K562 (cell line): ENCODE results near the gene RNPEP. TPM values are rescaled to one million over a fixed set of nuclear protein-coding genes. Genes with fewer than 3 reads are reported as not detected.

ENCODE experiments used
- ATAC-seq: fragments of 200-7000 bp; cut with Tn5 transposase; 3 replicates; pipeline ENCODE4 v1.9.1; 2020; ENCODE audit warnings: moderate library complexity
- BruUV-seq: library from RNA; stranded (reverse); fragments of 400-500 nt; replicated peaks from 2 replicates; lab custom pipeline; 2021; lab: Mats Ljungman, UMichigan
- CTCF ChIA-PET: fragments of 300-600 bp; formaldehyde crosslinking; extraction: SDS; loops from one replicate; lab custom pipeline; 2021; ENCODE audit warnings: low intra/inter-chr PET ratio; lab: Yijun Ruan, JAX
- POLR2A ChIA-PET: fragments of 300-600, 350-650 bp; sonication (Branson Sonifier 250); formaldehyde crosslinking; extraction: SDS; loops from one replicate; lab custom pipeline; 2021; ENCODE audit warnings: antibody characterized with exemption, inconsistent platforms; lab: Yijun Ruan, JAX
- DNase-seq, 4 experiments: peaks; one replicate each; pipeline versions ENCODE4 v3.0.0 to v3.0.0-alpha.2; 2011 to 2018; ENCODE audit warnings: low spot score in 3 of 4, mixed read lengths in 3 of 4; ENCODE audit errors: extremely low read depth in 1 of 4
- FAIRE-seq: peaks from 2 replicates; lab custom pipeline; 2011; peaks lifted over from hg19 to GRCh38; lab: Jason Lieb, UNC
- H2AFZ ChIP-seq: 2 replicates; pipeline ENCODE4 v1.6.0; 2011; ENCODE audit warnings: low read depth, low read length, control low read depth, inconsistent platforms
- H3K27ac ChIP-seq: fragments of 200-600 bp; 3 replicates; pipeline ENCODE4 v1.8.0; 2011; ENCODE audit warnings: low read depth, mild to moderate bottlenecking, control low read depth, inconsistent platforms, low read length, moderate library complexity, mixed read lengths; ENCODE audit errors: extremely low read depth
- H3K27me3 ChIP-seq, 2 experiments: fragments of 300-600 bp in 1 of 2; 2 replicates in 1 of 2; 3 replicates in 1 of 2; pipeline versions ENCODE4 v1.6.0 to v1.8.0; 2011; ENCODE audit warnings: inconsistent platforms in 2 of 2, low read length in 2 of 2, mild to moderate bottlenecking in 1 of 2, mixed read lengths in 1 of 2, moderate library complexity in 1 of 2; ENCODE audit not compliant: control insufficient read depth in 2 of 2, insufficient read depth in 2 of 2
- H3K36me3 ChIP-seq: fragments of 300-600 bp; 3 replicates; pipeline ENCODE4 v1.8.0; 2011; ENCODE audit warnings: mild to moderate bottlenecking, low read length, inconsistent platforms; ENCODE audit not compliant: control insufficient read depth, insufficient read depth
- H3K4me1 ChIP-seq, 2 experiments: fragments of 200-600 bp in 1 of 2; replicated peaks in 1 of 2; 2 replicates in 1 of 2; 3 replicates in 1 of 2; pipeline versions ENCODE4 v1.5.1 to v1.8.0; 2011; ENCODE audit warnings: inconsistent platforms in 2 of 2, low read length in 2 of 2, mild to moderate bottlenecking in 1 of 2, mixed read lengths in 1 of 2, moderate library complexity in 1 of 2; ENCODE audit not compliant: control insufficient read depth in 2 of 2, insufficient read depth in 2 of 2
- H3K4me2 ChIP-seq: 2 replicates; pipeline ENCODE4 v1.6.1; 2011; ENCODE audit warnings: low read length, control low read depth, inconsistent platforms, mixed read lengths; ENCODE audit not compliant: insufficient read depth
- H3K4me3 ChIP-seq: fragments of 200-600 bp; sonication (generic), shearing (Covaris generic); 2 replicates; pipeline ENCODE4 v1.5.1; 2016; ENCODE audit warnings: control low read depth, inconsistent platforms
- H3K79me2 ChIP-seq: fragments of 200-600 bp; 3 replicates; pipeline ENCODE4 v1.8.0; 2011; ENCODE audit warnings: low read length, inconsistent platforms; ENCODE audit not compliant: control insufficient read depth, insufficient read depth
- H3K9ac ChIP-seq, 2 experiments: 2 replicates each; pipeline versions ENCODE4 v1.6.0 to v1.6.1; 2011; ENCODE audit warnings: low read depth in 2 of 2, low read length in 2 of 2, control low read depth in 1 of 2, inconsistent platforms in 1 of 2, mild to moderate bottlenecking in 1 of 2, mixed read lengths in 1 of 2; ENCODE audit not compliant: insufficient read depth in 1 of 2
- H3K9me1 ChIP-seq: one replicate; pipeline ENCODE4 v1.6.0; 2011; ENCODE audit warnings: inconsistent platforms, mild to moderate bottlenecking, low read length, moderate library complexity; ENCODE audit not compliant: control insufficient read depth, insufficient read depth
- H3K9me3 ChIP-seq: replicated peaks from 2 replicates; pipeline ENCODE4 v1.5.1; 2011; ENCODE audit warnings: low read depth, low read length, inconsistent platforms; ENCODE audit not compliant: control insufficient read depth, insufficient read depth
- H4K20me1 ChIP-seq: replicated peaks from 2 replicates; pipeline ENCODE4 v1.6.1; 2011; ENCODE audit warnings: low read length, inconsistent platforms, mixed read lengths; ENCODE audit not compliant: control insufficient read depth, insufficient read depth
- FOXK2 ChIP-seq, 2 experiments: fragments of 450-650 bp; IDR thresholded peaks in 1 of 2; conservative IDR thresholded peaks in 1 of 2; 2 replicates each; pipeline ENCODE4 v1.6.1; 2016; ENCODE audit warnings: low read depth in 2 of 2, mild to moderate bottlenecking in 1 of 2
- GTF2E2 ChIP-seq: fragments of 200-800 bp; sonication (Bioruptor generic); IDR thresholded peaks from 2 replicates; pipeline ENCODE4 v1.6.1; 2016; ENCODE audit warnings: missing genetic modification characterization, missing compliant biosample characterization
- ZKSCAN1 ChIP-seq: fragments of 150-350 bp; IDR thresholded peaks from 2 replicates; pipeline ENCODE4 v1.6.1; 2016; ENCODE audit warnings: low read depth, low read length
- ZNF668 ChIP-seq: fragments of 250-450 bp; sonication (Bioruptor Pico); IDR thresholded peaks from 2 replicates; pipeline ENCODE4 v1.8.0; 2022; ENCODE audit warnings: mild to moderate bottlenecking, inconsistent platforms
- WGBS: fragments of 100-300 bp; shearing (Covaris generic); methylation state at CpG from one replicate; pipeline ENCODE4 v1.1.6; 2016; ENCODE audit warnings: low coverage, mixed read lengths; ENCODE audit not compliant: insufficient coverage; ENCODE audit errors: missing lambda C conversion rate; 5-methylcytosine and 5-hydroxymethylcytosine counted together
- in situ Hi-C: fragments of 300-500 bp; cut with MboI; formaldehyde crosslinking; loops from 4 replicates; pipeline ENCODE4 v1.15.0; 2018; ENCODE audit warnings: inconsistent platforms, mixed read lengths
- intact Hi-C: fragments of 100-400 bp; cut with micrococcal nuclease; formaldehyde crosslinking; loops from 2 replicates; pipeline ENCODE4 v1.14.2; 2022
- polyA plus RNA-seq, 8 experiments: library from polyadenylated mRNA; depleted of rRNA in 4 of 8; stranded (reverse) in 5 of 8; unstranded in 3 of 8; fragments of >200 nt; fragmentation: Nextera tagmentation in 2 of 8; fragmentation: Illumina TruSeq in 1 of 8; extraction: Ambion mirVana in 2 of 8; extraction: Trizol in 1 of 8; gene quantifications; 2 replicates each; pipeline versions ENCODE4 v1.2.1 to v1.2.3, GENCODE V29; 2011 to 2014; ENCODE audit warnings: inconsistent platforms in 1 of 8, missing spikeins in 1 of 8
- total RNA-seq, 7 experiments: library from RNA; depleted of rRNA in 6 of 7; stranded (reverse); fragments of >200 nt in 6 of 7; fragmentation: Illumina TruSeq in 2 of 7; extraction: Trizol in 2 of 7; gene quantifications; 2 replicates each; pipeline versions ENCODE4 v1.2.1 to v1.2.3, GENCODE V29; 2011 to 2021; ENCODE audit warnings: low replicate concordance in 1 of 7
- TF ChIP-seq, protein P1 (sequence below), 2 experiments: fragments of 450-650 bp in 1 of 2; sonication (generic) in 1 of 2; formaldehyde crosslinking in 1 of 2; IDR thresholded peaks; 2 replicates each; pipeline versions ENCODE4 v1.7.1 to v1.9.0; 2016 to 2022; ENCODE audit warnings: inconsistent platforms in 1 of 2, mild to moderate bottlenecking in 1 of 2, missing genetic modification reagents in 1 of 2

The RNPEP gene
- total and polyA plus RNA-seq, 9 of the 15 experiments (the other 6 are each of a cell fraction or from before 2014, with no cell fraction given) = 27.5 to 131 (median 63.4) TPM

DNA sequence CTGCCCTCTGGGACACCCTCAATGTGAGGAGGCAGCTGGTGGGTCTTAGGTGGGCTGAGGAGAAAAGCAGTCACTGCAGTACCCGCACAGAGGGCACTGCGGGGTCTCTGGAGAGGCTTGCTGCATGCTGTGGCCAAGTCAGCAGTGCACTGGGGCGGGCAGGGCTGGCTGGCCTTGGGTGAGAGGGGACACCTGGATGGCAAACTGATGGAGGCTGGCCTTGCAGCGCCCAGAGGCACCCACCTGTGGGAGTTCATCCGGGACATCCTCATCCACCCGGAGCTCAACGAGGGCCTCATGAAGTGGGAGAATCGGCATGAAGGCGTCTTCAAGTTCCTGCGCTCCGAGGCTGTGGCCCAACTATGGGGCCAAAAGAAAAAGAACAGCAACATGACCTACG lies 31.2 kb downstream of the RNPEP start:
- H3K36me3 ChIP-seq = no peaks in the 10 kb centered on the region
- BruUV-seq = no TSS peak
- POLR2A ChIA-PET = interaction anchor here (0.8 to 2.6 kb wide), 4 partner anchors 11 to 130 kb away, joined by 3 to 7 read pairs (median 3); no protein-coding TSS in a partner anchor
- H3K9ac ChIP-seq = no peak overlapping the region; a peak in 1 of 4 replicates
- TF ChIP-seq FOXK2 (conservative IDR thresholded peaks at IDR 0.05 in 1 of 2, IDR thresholded peaks at IDR 0.05 in 1 of 2; ENCODE audit: low read depth in 2 of 2) (no peak), ZNF668 (CRISPR knock-in tag) (no peak), ZKSCAN1 (no peak)
- TF ChIP-seq, all 486 proteins: peak for 0
- no peak for DNase-seq
- Histone ChIP-seq H2AFZ (no peak overlapping the region), H3K79me2 (no peaks in the 10 kb centered on the region), H3K4me3 (no peak overlapping the region), H3K4me1 (peaks cover 18 to 43% of the 10 kb centered on the region in 2 experiments), H3K9me3 (no peaks in the 10 kb centered on the region), H3K9me1 (no peaks in the 10 kb centered on the region), H3K27ac (no peak overlapping the region), H3K4me2 (no peak overlapping the region), H3K27me3 (peaks cover 0 to 9% of the 10 kb centered on the region in 2 experiments; a peak in 1 of 5 replicates), H4K20me1 (0 out of 2 replicates have a peak, but pooled peaks cover 4% of the 10 kb centered on the region)
- no peak for FAIRE-seq
- no peak for ATAC-seq
- WGBS = 50% methylated on average over 11 of the region's 12 CpGs
- CTCF ChIA-PET = no interaction called here
- intact Hi-C loops (no loop called here), in situ Hi-C loops (no loop called here)

DNA sequence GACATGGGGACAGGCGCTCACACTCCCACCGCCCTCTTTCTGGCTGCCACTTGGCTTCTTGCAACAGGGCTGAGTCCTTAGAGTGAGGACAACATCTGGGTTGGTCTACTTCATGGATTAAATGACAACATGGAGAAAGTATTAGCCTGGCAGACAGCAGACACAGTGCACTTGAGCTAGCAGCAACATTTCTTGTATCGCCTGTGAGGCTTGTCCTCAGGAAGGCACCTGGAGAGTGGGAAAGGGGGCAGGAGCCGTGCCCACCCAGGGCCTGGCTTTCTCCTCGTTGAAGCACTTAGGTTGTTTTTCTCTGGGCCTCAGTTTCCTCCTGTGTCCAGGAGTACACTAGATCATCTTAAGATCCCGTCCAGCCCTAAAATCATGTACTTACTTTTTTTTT lies 31.6 kb downstream of the RNPEP start:
- ATAC-seq (no peak), FAIRE-seq (no peak), DNase-seq (no peak)
- CTCF ChIA-PET = no interaction called here
- no peaks in the 10 kb centered on the region for H3K79me2 ChIP-seq
- 0 out of 2 replicates have a peak, but pooled peaks cover 4% of the 10 kb centered on the region for H4K20me1 ChIP-seq
- in situ Hi-C loops (no loop called here), intact Hi-C loops (no loop called here)
- BruUV-seq = no TSS peak
- H2AFZ ChIP-seq = no peak overlapping the region
- peaks cover 22 to 47% of the 10 kb centered on the region in 2 experiments for H3K4me1 ChIP-seq
- no peaks in the 10 kb centered on the region for H3K9me3 ChIP-seq
- WGBS = 56% methylated on average over 6 of the region's 6 CpGs
- TF ChIP-seq GTF2E2 (tag) = no peak
- TF ChIP-seq, protein P1, sequence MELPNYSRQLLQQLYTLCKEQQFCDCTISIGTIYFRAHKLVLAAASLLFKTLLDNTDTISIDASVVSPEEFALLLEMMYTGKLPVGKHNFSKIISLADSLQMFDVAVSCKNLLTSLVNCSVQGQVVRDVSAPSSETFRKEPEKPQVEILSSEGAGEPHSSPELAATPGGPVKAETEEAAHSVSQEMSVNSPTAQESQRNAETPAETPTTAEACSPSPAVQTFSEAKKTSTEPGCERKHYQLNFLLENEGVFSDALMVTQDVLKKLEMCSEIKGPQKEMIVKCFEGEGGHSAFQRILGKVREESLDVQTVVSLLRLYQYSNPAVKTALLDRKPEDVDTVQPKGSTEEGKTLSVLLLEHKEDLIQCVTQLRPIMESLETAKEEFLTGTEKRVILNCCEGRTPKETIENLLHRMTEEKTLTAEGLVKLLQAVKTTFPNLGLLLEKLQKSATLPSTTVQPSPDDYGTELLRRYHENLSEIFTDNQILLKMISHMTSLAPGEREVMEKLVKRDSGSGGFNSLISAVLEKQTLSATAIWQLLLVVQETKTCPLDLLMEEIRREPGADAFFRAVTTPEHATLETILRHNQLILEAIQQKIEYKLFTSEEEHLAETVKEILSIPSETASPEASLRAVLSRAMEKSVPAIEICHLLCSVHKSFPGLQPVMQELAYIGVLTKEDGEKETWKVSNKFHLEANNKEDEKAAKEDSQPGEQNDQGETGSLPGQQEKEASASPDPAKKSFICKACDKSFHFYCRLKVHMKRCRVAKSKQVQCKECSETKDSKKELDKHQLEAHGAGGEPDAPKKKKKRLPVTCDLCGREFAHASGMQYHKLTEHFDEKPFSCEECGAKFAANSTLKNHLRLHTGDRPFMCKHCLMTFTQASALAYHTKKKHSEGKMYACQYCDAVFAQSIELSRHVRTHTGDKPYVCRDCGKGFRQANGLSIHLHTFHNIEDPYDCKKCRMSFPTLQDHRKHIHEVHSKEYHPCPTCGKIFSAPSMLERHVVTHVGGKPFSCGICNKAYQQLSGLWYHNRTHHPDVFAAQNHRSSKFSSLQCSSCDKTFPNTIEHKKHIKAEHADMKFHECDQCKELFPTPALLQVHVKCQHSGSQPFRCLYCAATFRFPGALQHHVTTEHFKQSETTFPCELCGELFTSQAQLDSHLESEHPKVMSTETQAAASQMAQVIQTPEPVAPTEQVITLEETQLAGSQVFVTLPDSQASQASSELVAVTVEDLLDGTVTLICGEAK (IDR thresholded peaks at IDR 0.05) = no peak
- TF ChIP-seq, protein P1 (CRISPR knock-in tag; IDR thresholded peaks at IDR 0.05) = no peak
- no peak overlapping the region for H3K27ac ChIP-seq
- no peak overlapping the region; a peak in 1 of 4 replicates for H3K9ac ChIP-seq
- H3K36me3 ChIP-seq = no peaks in the 10 kb centered on the region
- H3K27me3 ChIP-seq = peaks cover 0 to 9% of the 10 kb centered on the region in 2 experiments; a peak in 1 of 5 replicates
- no peak overlapping the region for H3K4me3 ChIP-seq
- H3K9me1 ChIP-seq = no peaks in the 10 kb centered on the region
- POLR2A ChIA-PET = interaction anchor here (0.6 to 2.6 kb wide), 5 partner anchors 10 to 131 kb away, joined by 3 to 7 read pairs (median 3); no protein-coding TSS in a partner anchor
- H3K4me2 ChIP-seq = no peak overlapping the region
